ENCODE measurements around the gene IGSF5. TPM values are rescaled to one million over a fixed set of nuclear protein-coding genes. Genes with fewer than 3 reads are reported as not detected.

The IGSF5 gene
- total RNA-seq, 1 experiment from 2014 or later: not detected

DNA sequence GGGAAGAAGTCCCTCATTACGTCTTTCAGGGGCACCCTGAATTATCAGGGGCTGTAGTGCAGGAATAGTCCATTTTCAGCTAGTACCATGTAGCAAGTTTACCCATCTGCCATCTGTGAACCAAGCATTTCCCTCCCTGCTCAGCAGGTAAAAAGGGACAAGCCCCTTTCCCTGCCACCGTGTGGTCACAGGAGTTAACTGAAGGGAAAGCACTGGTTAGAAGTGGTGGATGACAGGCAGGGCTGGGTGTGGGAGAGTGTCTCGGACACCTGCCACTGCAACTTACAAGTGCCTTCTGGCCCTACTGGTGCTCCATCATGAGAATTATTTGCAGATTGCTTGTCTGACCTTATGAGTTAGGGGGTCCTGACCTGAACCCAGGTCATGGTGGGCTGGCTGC, 32.0 kb upstream of the IGSF5 start:
- Histone ChIP-seq H3K36me3 (ENCODE audit: insufficient read depth, low read length) (no peaks in the 10 kb centered on the region), H3K9me2 (replicated peaks; ENCODE audit: insufficient read depth, low read length) (no peaks in the 10 kb centered on the region), H3K79me2 (ENCODE audit: low read length) (no peaks in the 10 kb centered on the region)

GRCh38 chr21:39713905-39714304, 31.1 kb upstream of the IGSF5 start:
- Histone ChIP-seq H3K27ac (ENCODE audit: low read length) (no peak overlapping the region), H3K4me2 (ENCODE audit: low read depth, low read length, poor library complexity, severe bottlenecking) (no peak overlapping the region), H3K9me2 (replicated peaks; ENCODE audit: insufficient read depth, low read length) (no peaks in the 10 kb centered on the region), H2AFZ (ENCODE audit: low read length) (no peak overlapping the region), H3K9ac (ENCODE audit: low read length) (no peak overlapping the region), H4K20me1 (ENCODE audit: insufficient read depth, low read depth, low read length) (no peaks in the 10 kb centered on the region), H3K79me2 (ENCODE audit: low read length) (no peaks in the 10 kb centered on the region), H3K27me3 (ENCODE audit: low read length) (no peaks in the 10 kb centered on the region), H3K36me3 (ENCODE audit: insufficient read depth, low read length) (no peaks in the 10 kb centered on the region), H3K4me1 (ENCODE audit: low read length) (no peaks in the 10 kb centered on the region), H3K9me3 (ENCODE audit: low read length) (no peaks in the 10 kb centered on the region), H3K4me3 (ENCODE audit: low read length) (no peak overlapping the region)
- DNase-seq: no peak

More for the DNA sequence above, 32.0 kb upstream of the IGSF5 start:
- Histone ChIP-seq H3K27ac (ENCODE audit: low read length) (no peak overlapping the region), H3K4me1 (ENCODE audit: low read length) (no peaks in the 10 kb centered on the region), H4K20me1 (ENCODE audit: insufficient read depth, low read depth, low read length) (no peaks in the 10 kb centered on the region), H3K4me2 (ENCODE audit: low read depth, low read length, poor library complexity, severe bottlenecking) (no peak overlapping the region), H3K4me3 (ENCODE audit: low read length) (no peak overlapping the region), H3K9me3 (ENCODE audit: low read length) (no peaks in the 10 kb centered on the region), H3K9ac (ENCODE audit: low read length) (no peak overlapping the region), H2AFZ (ENCODE audit: low read length) (no peak overlapping the region), H3K27me3 (ENCODE audit: low read length) (no peaks in the 10 kb centered on the region)
- DNase-seq: no peak

GRCh38 chr21:39714331-39714730, 30.7 kb upstream of the IGSF5 start:
- no peak for DNase-seq
- Histone ChIP-seq H3K4me3 (ENCODE audit: low read length) (no peak overlapping the region), H3K27me3 (ENCODE audit: low read length) (no peaks in the 10 kb centered on the region), H4K20me1 (ENCODE audit: insufficient read depth, low read depth, low read length) (no peaks in the 10 kb centered on the region), H3K9ac (ENCODE audit: low read length) (no peak overlapping the region), H3K9me3 (ENCODE audit: low read length) (no peaks in the 10 kb centered on the region), H3K79me2 (ENCODE audit: low read length) (no peaks in the 10 kb centered on the region), H3K36me3 (ENCODE audit: insufficient read depth, low read length) (no peaks in the 10 kb centered on the region), H2AFZ (ENCODE audit: low read length) (no peak overlapping the region), H3K27ac (ENCODE audit: low read length) (no peak overlapping the region), H3K4me2 (ENCODE audit: low read depth, low read length, poor library complexity, severe bottlenecking) (no peak overlapping the region), H3K4me1 (ENCODE audit: low read length) (no peaks in the 10 kb centered on the region), H3K9me2 (replicated peaks; ENCODE audit: insufficient read depth, low read length) (no peaks in the 10 kb centered on the region)

- Histone ChIP-seq H3K36me3 (ENCODE audit: insufficient read depth, low read length) (no peaks in the 10 kb centered on the region), H3K9me3 (ENCODE audit: low read length) (no peaks in the 10 kb centered on the region), H3K79me2 (ENCODE audit: low read length) (no peaks in the 10 kb centered on the region), H3K4me3 (ENCODE audit: low read length) (no peak overlapping the region), H3K9ac (ENCODE audit: low read length) (no peak overlapping the region), H2AFZ (ENCODE audit: low read length) (no peak overlapping the region), H3K4me1 (ENCODE audit: low read length) (no peaks in the 10 kb centered on the region), H3K4me2 (ENCODE audit: low read depth, low read length, poor library complexity, severe bottlenecking) (no peak overlapping the region), H4K20me1 (ENCODE audit: insufficient read depth, low read depth, low read length) (no peaks in the 10 kb centered on the region), H3K9me2 (replicated peaks; ENCODE audit: insufficient read depth, low read length) (no peaks in the 10 kb centered on the region), H3K27ac (ENCODE audit: low read length) (no peak overlapping the region), H3K27me3 (ENCODE audit: low read length) (no peaks in the 10 kb centered on the region)
- DNase-seq: peak; percentile 82
These were observed 29.1 kb upstream of the IGSF5 start for GRCh38 chr21:39715804-39716397.

GRCh38 chr21:39720126-39720778, 24.7 kb upstream of the IGSF5 start:
- Histone ChIP-seq H3K4me3 (ENCODE audit: low read length) (no peak overlapping the region), H3K9me2 (replicated peaks; ENCODE audit: insufficient read depth, low read length) (no peaks in the 10 kb centered on the region), H3K9ac (ENCODE audit: low read length) (no peak overlapping the region), H4K20me1 (ENCODE audit: insufficient read depth, low read depth, low read length) (no peaks in the 10 kb centered on the region), H3K27me3 (ENCODE audit: low read length) (no peaks in the 10 kb centered on the region), H3K79me2 (ENCODE audit: low read length) (no peaks in the 10 kb centered on the region), H3K4me2 (ENCODE audit: low read depth, low read length, poor library complexity, severe bottlenecking) (no peak overlapping the region), H2AFZ (ENCODE audit: low read length) (no peak overlapping the region), H3K36me3 (ENCODE audit: insufficient read depth, low read length) (no peaks in the 10 kb centered on the region), H3K9me3 (ENCODE audit: low read length) (no peaks in the 10 kb centered on the region), H3K27ac (ENCODE audit: low read length) (no peak overlapping the region), H3K4me1 (ENCODE audit: low read length) (no peaks in the 10 kb centered on the region)
- DNase-seq: no peak

GRCh38 chr21:39721885-39722284, 23.1 kb upstream of the IGSF5 start:
- Histone ChIP-seq H4K20me1 (ENCODE audit: insufficient read depth, low read depth, low read length) (no peaks in the 10 kb centered on the region), H3K9me2 (replicated peaks; ENCODE audit: insufficient read depth, low read length) (no peaks in the 10 kb centered on the region), H3K4me1 (ENCODE audit: low read length) (no peaks in the 10 kb centered on the region), H2AFZ (ENCODE audit: low read length) (no peak overlapping the region), H3K79me2 (ENCODE audit: low read length) (no peaks in the 10 kb centered on the region), H3K27ac (ENCODE audit: low read length) (no peak overlapping the region), H3K36me3 (ENCODE audit: insufficient read depth, low read length) (no peaks in the 10 kb centered on the region), H3K9ac (ENCODE audit: low read length) (no peak overlapping the region), H3K9me3 (ENCODE audit: low read length) (no peaks in the 10 kb centered on the region), H3K4me2 (ENCODE audit: low read depth, low read length, poor library complexity, severe bottlenecking) (no peak overlapping the region), H3K4me3 (ENCODE audit: low read length) (no peak overlapping the region), H3K27me3 (ENCODE audit: low read length) (no peaks in the 10 kb centered on the region)
- no peak for DNase-seq

- Histone ChIP-seq H3K27me3 (ENCODE audit: low read length) (no peaks in the 10 kb centered on the region), H3K4me3 (ENCODE audit: low read length) (no peak overlapping the region), H3K9ac (ENCODE audit: low read length) (no peak overlapping the region), H3K36me3 (ENCODE audit: insufficient read depth, low read length) (no peaks in the 10 kb centered on the region), H3K9me2 (replicated peaks; ENCODE audit: insufficient read depth, low read length) (no peaks in the 10 kb centered on the region), H3K79me2 (ENCODE audit: low read length) (no peaks in the 10 kb centered on the region), H3K4me2 (ENCODE audit: low read depth, low read length, poor library complexity, severe bottlenecking) (no peak overlapping the region), H3K27ac (ENCODE audit: low read length) (no peak overlapping the region), H3K9me3 (ENCODE audit: low read length) (no peaks in the 10 kb centered on the region), H4K20me1 (ENCODE audit: insufficient read depth, low read depth, low read length) (no peaks in the 10 kb centered on the region), H3K4me1 (ENCODE audit: low read length) (no peaks in the 10 kb centered on the region), H2AFZ (ENCODE audit: low read length) (no peak overlapping the region)
- no peak for DNase-seq
These were observed 20.0 kb upstream of the IGSF5 start for GRCh38 chr21:39724944-39725343.

- Histone ChIP-seq H3K36me3 (ENCODE audit: insufficient read depth, low read length) (no peaks in the 10 kb centered on the region), H3K9me3 (ENCODE audit: low read length) (no peaks in the 10 kb centered on the region), H4K20me1 (ENCODE audit: insufficient read depth, low read depth, low read length) (no peaks in the 10 kb centered on the region), H3K9ac (ENCODE audit: low read length) (no peak overlapping the region), H3K27ac (ENCODE audit: low read length) (no peak overlapping the region), H2AFZ (ENCODE audit: low read length) (no peak overlapping the region), H3K27me3 (ENCODE audit: low read length) (no peaks in the 10 kb centered on the region), H3K4me3 (ENCODE audit: low read length) (no peak overlapping the region), H3K79me2 (ENCODE audit: low read length) (no peaks in the 10 kb centered on the region), H3K9me2 (replicated peaks; ENCODE audit: insufficient read depth, low read length) (no peaks in the 10 kb centered on the region), H3K4me1 (ENCODE audit: low read length) (no peaks in the 10 kb centered on the region), H3K4me2 (ENCODE audit: low read depth, low read length, poor library complexity, severe bottlenecking) (no peak overlapping the region)
- DNase-seq: no peak
These were observed 18.9 kb upstream of the IGSF5 start for GRCh38 chr21:39726133-39726532.

All from Karpas-422 (cell line).